ENCODE data around the gene TNXB. TPM values are rescaled to one million over a fixed set of nuclear protein-coding genes. Genes with fewer than 3 reads are reported as not detected.

The TNXB gene
- total and polyA plus RNA-seq, 9 of the 15 experiments (the other 6 are each of a cell fraction or from before 2014, with no cell fraction given), result 0.14 to 28.1 (median 12.4) TPM

DNA sequence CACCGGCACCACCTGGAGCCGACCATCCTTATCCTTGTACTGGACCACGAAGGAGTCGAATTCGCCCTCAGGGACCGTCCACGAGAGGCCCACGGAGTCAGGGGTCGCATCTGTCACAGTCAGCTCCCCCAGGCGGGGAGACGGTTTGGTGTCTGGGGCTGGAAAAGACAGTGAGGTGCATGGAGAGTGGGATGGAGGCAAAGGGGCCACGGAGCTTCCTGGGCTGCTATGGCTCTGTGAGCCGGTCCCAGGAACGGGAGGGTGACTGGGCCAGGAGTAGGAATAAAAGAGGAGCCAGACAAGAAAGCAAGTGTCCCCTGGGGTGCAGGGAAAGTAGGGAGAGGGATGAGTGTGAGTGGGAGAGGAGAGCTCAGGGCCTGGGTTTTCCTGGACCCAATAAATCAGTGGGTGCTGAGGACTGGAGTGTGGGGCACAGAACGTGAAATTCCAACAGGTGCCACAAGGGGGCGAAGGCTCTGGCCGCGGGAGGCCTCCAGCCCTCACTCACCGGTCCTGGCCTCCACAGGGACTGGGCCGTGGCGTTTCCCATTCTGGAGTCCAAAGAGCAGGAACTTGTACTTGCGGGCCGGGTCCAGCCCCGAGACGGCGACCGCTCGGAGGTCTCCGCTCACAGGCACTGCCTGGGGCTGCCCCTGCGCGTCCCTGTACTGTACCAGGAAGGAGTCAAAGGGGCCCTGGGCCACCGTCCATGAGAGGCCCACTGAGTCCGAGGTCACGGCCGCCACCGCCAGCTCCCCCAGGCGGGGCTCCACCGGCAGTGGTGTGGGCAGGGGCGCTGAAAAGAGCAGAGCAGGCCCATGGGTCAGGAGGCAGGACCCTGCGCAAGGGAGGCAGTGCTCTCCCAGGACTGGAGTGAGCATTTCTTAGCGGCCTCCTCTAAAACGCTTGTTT, 61.0 kb downstream of the TNXB start (continued):
- TF ChIP-seq, protein P1, sequence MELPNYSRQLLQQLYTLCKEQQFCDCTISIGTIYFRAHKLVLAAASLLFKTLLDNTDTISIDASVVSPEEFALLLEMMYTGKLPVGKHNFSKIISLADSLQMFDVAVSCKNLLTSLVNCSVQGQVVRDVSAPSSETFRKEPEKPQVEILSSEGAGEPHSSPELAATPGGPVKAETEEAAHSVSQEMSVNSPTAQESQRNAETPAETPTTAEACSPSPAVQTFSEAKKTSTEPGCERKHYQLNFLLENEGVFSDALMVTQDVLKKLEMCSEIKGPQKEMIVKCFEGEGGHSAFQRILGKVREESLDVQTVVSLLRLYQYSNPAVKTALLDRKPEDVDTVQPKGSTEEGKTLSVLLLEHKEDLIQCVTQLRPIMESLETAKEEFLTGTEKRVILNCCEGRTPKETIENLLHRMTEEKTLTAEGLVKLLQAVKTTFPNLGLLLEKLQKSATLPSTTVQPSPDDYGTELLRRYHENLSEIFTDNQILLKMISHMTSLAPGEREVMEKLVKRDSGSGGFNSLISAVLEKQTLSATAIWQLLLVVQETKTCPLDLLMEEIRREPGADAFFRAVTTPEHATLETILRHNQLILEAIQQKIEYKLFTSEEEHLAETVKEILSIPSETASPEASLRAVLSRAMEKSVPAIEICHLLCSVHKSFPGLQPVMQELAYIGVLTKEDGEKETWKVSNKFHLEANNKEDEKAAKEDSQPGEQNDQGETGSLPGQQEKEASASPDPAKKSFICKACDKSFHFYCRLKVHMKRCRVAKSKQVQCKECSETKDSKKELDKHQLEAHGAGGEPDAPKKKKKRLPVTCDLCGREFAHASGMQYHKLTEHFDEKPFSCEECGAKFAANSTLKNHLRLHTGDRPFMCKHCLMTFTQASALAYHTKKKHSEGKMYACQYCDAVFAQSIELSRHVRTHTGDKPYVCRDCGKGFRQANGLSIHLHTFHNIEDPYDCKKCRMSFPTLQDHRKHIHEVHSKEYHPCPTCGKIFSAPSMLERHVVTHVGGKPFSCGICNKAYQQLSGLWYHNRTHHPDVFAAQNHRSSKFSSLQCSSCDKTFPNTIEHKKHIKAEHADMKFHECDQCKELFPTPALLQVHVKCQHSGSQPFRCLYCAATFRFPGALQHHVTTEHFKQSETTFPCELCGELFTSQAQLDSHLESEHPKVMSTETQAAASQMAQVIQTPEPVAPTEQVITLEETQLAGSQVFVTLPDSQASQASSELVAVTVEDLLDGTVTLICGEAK (IDR thresholded peaks at IDR 0.05), result no peak
- TF ChIP-seq, protein P1 (CRISPR knock-in tag; IDR thresholded peaks at IDR 0.05), result peak; percentile 12; the same call in 1 of the 2 replicates
- TF ChIP-seq MAFG (tag; conservative IDR thresholded peaks at IDR 0.05) (no peak), ZBTB8A (IDR thresholded peaks at IDR 0.05; ENCODE audit: partially characterized antibody) (no peak), KDM2B (CRISPR knock-in tag; IDR thresholded peaks at IDR 0.05) (no peak), YY1 (IDR thresholded peaks at IDR 0.05; ENCODE audit: borderline replicate concordance in 1 of 3, control insufficient read depth in 1 of 3, extremely low read depth in 1 of 3, insufficient read depth in 3 of 3, insufficient read length in 1 of 3, insufficient replicate concordance in 2 of 3, low read depth in 1 of 3, low read length in 2 of 3) (peak in 2 of 3 experiments; percentile 26 to 39), PTRF (tag; IDR thresholded peaks at IDR 0.05) (no peak), CBFA2T3 (IDR thresholded peaks at IDR 0.05) (no peak), SIX5 (IDR thresholded peaks at IDR 0.05; ENCODE audit: borderline replicate concordance in 1 of 2, insufficient read depth in 1 of 2, low read depth in 1 of 2, low read length in 2 of 2) (no peak), ZNF184 (CRISPR knock-in tag; IDR thresholded peaks at IDR 0.05) (no peak), STAT5A (IDR thresholded peaks at IDR 0.05; ENCODE audit: borderline replicate concordance, low read length) (no peak), SMC3 (conservative IDR thresholded peaks at IDR 0.05; ENCODE audit: insufficient read depth, low read depth, low read length) (peak; percentile 77)
- TF ChIP-seq, protein P2, sequence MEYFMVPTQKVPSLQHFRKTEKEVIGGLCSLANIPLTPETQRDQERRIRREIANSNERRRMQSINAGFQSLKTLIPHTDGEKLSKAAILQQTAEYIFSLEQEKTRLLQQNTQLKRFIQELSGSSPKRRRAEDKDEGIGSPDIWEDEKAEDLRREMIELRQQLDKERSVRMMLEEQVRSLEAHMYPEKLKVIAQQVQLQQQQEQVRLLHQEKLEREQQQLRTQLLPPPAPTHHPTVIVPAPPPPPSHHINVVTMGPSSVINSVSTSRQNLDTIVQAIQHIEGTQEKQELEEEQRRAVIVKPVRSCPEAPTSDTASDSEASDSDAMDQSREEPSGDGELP (CRISPR knock-in tag; IDR thresholded peaks at IDR 0.05; ENCODE audit: borderline replicate concordance), result peak; percentile 75
- TF ChIP-seq, protein P3, sequence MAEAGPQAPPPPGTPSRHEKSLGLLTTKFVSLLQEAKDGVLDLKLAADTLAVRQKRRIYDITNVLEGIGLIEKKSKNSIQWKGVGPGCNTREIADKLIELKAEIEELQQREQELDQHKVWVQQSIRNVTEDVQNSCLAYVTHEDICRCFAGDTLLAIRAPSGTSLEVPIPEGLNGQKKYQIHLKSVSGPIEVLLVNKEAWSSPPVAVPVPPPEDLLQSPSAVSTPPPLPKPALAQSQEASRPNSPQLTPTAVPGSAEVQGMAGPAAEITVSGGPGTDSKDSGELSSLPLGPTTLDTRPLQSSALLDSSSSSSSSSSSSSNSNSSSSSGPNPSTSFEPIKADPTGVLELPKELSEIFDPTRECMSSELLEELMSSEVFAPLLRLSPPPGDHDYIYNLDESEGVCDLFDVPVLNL (CRISPR knock-in tag; IDR thresholded peaks at IDR 0.05; ENCODE audit: low read depth), result no peak

Data from K562 (cell line).